Measurements from ENCODE around the gene PIM3.

Gene PIM3

GRCh38 chr22:49960159-49961004 is at the start of gene PIM3:
PIM3 (plus strand) TSS chr22:49960772; CDS start chr22:49960948, 176 bp downstream.
- peak; percentile 80 to 89 (median 82) for DNase-seq (ENCODE audit: low read depth in 3 of 3, low spot score in 1 of 3)

- DNase-seq (ENCODE audit: low read depth in 3 of 3, low spot score in 1 of 3) = no peak
Observed at GRCh38 chr22:49911881-49912625, 48.5 kb upstream of the PIM3 start.

DNA sequence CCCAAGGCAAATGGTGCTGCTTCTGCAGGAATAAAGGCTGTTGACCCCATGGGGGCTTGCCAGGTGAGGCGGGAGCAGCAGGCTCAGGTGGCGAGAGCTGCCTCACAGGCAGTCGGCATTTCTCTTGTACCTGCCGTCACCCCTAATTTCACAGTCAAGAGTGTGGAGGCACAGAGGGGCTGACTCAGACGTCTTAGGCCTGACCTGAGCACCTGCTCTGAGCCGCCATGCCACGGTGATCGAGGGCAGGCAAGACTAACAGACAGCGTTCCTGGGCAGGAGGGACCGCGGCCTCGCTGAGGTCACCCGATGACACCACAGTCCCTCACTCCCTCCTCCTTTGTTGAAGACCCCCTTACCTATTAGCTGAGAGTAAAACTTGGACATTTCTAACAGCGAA is 47.5 kb upstream of the PIM3 start:
- no peak for DNase-seq (ENCODE audit: low read depth in 3 of 3, low spot score in 1 of 3)

- no peak for DNase-seq (ENCODE audit: low read depth in 3 of 3, low spot score in 1 of 3)
Observed at GRCh38 chr22:49913446-49913845, 47.1 kb upstream of the PIM3 start.

GRCh38 chr22:49914256-49914655 is 46.3 kb upstream of the PIM3 start:
- DNase-seq (ENCODE audit: low read depth in 3 of 3, low spot score in 1 of 3) = no peak

- no peak for DNase-seq (ENCODE audit: low read depth in 3 of 3, low spot score in 1 of 3)
Observed at GRCh38 chr22:49915610-49916009, 45.0 kb upstream of the PIM3 start.

GRCh38 chr22:49916831-49917230 is 43.7 kb upstream of the PIM3 start:
- DNase-seq (ENCODE audit: low read depth in 3 of 3, low spot score in 1 of 3) = no peak

- peak; percentile 92 to 95 (median 94) for DNase-seq (ENCODE audit: low read depth in 3 of 3, low spot score in 1 of 3)
Observed at GRCh38 chr22:49917974-49918910, 42.3 kb upstream of the PIM3 start, which contains the start of the genes ALG12 and CRELD2. ALG12 (minus strand) TSS chr22:49918438; CDS start chr22:49913765, 4,673 bp downstream. CRELD2 (plus strand) TSS chr22:49918634; CDS start chr22:49918770, 136 bp downstream.

DNA sequence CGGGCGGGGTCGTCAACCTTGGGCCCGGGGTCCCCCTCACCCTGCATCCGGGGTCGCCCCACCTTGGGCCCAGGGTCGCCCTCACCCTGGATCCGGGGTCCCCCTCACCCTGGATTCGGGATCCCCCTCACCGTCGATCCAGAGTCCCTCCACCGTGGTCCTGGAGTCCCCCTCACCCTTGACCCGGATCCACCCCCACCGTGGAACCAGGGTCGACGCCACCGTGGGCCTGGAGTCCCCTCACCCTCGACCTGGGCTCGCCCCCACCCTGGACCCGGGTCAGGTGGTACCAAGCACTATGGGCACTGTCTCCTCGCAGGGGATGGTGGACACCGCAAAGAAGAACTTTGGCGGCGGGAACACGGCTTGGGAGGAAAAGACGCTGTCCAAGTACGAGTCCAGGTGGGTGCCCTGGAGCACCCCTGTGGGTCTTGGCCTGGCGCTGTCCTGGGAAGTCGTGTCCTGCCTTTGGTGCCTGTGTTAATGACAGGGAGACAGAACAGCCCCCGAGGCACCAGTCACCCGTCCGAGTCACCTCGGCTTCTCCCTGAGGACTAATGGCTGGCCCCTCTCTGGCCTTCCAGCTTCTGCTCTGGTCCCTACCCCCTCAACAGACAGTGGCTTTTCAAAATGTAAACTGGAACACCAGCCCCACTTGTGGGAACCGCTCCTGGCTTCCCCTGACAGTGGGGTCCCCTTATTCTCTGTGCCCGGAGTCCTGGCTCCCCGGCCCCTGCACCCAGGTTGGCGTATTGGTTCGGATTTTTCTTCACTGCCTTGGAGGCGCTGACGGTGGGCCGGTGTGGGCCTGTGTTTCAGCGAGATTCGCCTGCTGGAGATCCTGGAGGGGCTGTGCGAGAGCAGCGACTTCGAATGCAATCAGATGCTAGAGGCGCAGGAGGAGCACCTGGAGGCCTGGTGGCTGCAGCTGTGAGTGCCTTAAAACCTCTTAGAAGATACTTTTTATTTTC is 41.4 kb upstream of the PIM3 start:
- no peak for DNase-seq (ENCODE audit: low read depth in 3 of 3, low spot score in 1 of 3)

DNA sequence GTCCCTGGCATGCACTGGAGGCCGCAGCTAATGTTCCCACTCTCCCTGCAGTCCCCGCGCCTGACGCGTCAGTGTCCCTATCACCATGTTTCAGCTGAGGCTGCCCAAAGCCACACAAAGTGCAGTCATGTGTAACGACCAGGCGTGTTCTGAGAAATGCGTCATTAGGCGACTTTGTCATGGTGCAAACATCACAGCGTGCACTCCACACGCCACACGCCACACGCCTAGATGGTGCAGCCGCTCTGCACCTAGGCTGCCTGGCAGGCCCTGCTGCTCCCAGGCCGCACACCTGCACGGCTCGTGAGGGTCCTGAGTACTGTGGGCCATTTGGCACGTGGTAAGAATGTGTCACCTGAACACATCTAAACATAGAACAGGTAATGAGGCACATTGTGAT is 39.7 kb upstream of the PIM3 start:
- DNase-seq (ENCODE audit: low read depth in 3 of 3, low spot score in 1 of 3) = no peak

DNA sequence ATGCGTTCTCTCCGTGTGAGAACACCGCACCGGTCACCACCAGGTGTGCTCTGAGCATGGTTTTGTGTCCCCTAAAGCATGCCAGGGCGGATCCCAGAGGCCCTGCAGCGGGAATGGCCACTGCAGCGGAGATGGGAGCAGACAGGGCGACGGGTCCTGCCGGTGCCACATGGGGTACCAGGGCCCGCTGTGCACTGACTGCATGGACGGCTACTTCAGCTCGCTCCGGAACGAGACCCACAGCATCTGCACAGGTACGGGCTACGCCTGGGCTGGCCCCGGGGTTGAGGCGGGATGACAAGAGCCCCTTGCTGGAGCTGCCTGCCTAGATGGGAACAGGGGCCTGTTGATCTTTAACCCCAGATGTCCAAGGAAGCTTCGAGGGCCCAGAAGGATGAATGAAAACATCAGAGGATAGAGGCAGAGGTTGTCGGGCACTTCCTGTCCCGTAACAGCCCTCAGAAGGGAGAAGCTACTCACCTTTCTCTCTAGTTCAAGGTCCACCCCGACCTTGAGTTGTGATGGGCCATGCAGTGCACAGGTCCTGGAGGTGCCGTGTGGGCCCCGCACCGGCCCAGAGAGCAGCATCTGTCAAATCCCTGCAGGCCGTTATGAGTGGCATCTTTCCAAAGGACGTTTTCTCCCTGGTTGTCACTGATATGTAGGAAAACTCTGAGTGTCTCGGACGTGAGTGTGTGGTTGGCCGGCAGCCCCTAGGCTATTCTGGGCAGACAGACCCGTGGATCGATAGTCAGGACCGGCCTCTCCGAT is 38.9 kb upstream of the PIM3 start:
- DNase-seq (ENCODE audit: low read depth in 3 of 3, low spot score in 1 of 3) = no peak

DNA sequence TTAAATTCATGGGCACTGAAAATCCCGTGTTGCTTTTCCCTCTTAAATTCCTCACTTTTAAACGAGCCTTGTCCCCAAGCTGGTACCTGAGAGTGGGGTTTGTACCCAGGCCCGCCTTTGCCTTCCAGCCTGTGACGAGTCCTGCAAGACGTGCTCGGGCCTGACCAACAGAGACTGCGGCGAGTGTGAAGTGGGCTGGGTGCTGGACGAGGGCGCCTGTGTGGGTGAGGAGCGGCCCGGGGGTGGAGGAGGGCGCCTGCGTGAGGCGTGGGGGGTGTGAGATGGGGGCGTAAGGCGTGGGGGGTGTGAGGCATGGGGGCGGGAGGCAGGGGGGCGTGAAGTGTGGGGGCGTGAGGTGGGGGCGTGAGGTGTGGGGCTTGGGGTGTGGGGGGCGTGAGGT is 38.1 kb upstream of the PIM3 start:
- DNase-seq (ENCODE audit: low read depth in 3 of 3, low spot score in 1 of 3) = no peak

DNA sequence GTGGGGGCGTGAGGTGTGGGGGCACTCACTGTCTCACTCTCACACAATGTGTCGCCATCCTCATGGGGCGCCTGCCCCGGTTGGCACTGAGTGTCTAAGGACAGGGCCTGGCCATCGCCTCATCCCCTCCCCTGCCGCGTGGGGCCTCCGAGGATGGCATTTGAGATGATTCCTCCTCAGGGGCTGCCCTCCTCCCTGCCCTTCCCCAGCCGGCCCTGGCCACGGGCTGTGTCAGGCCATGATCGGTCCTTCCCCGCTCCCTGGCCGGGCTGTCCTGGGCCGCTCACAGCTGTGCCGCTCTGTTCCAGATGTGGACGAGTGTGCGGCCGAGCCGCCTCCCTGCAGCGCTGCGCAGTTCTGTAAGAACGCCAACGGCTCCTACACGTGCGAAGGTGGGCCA is 37.6 kb upstream of the PIM3 start:
- no peak for DNase-seq (ENCODE audit: low read depth in 3 of 3, low spot score in 1 of 3)

GRCh38 chr22:49923445-49923844 is 37.1 kb upstream of the PIM3 start:
- no peak for DNase-seq (ENCODE audit: low read depth in 3 of 3, low spot score in 1 of 3)

DNA sequence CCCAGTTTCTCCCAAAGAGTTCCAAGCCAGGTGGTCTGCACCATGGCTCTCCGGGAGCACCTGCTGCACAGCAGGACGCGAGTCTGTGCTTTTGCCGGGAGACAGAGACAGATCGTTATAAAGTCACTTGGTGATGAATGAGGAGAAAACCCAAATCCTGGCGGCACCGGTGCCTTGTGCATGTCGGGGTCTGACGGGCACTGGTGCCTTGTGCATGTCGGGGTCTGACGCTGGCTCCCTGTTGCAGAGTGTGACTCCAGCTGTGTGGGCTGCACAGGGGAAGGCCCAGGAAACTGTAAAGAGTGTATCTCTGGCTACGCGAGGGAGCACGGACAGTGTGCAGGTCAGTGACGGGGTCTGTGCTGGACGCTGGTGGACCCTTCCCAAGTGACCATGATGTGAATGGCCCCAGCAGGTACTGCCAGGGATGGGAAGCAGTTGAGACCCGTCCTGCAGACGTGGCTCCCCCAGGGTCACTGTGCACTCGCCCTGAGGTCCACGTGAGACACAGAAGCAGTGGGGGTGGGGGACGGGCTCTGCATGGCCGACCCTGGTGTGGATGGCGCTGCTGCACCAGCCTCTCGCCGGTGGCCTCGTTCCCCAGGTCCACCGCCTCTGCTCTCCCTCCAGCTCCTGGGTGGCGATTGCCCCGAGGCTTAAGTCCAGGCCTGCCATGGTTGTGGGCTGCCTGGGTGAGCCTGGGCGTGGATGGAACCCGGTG is 36.3 kb upstream of the PIM3 start:
- DNase-seq (ENCODE audit: low read depth in 3 of 3, low spot score in 1 of 3) = no peak

- DNase-seq (ENCODE audit: low read depth in 3 of 3, low spot score in 1 of 3) = peak; percentile 45 to 57 (median 50)
Observed at GRCh38 chr22:49925525-49926128, 34.9 kb upstream of the PIM3 start.

DNA sequence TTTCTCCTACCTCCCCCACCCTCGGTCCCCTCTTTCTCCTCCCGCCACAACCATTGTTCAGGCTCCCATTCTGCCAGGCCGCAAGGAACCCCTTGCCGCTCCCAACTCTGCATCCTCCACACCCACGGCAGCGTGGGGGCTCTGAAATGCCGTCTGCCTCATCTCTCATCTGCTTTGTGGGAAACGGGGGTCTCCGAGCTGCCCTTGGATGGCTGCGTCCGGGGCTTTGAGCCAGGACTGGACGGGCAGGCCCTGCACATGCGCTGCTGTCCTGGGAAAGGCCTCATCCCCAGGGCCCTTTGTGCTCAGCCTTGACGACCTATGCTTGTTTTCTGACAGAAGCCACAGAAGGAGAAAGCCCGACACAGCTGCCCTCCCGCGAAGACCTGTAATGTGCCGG is 33.7 kb upstream of the PIM3 start:
- DNase-seq (ENCODE audit: low read depth in 3 of 3, low spot score in 1 of 3) = no peak
